HG02973 (cell line): ENCODE results near the gene NFE2.

Source experiments
- ATAC-seq: cut with Tn5 transposase; IDR thresholded peaks from one replicate; pipeline ENCODE4 v1.9.1; 2021; ENCODE audit warnings: moderate library complexity; ENCODE audit not compliant: unreplicated experiment

The NFE2 gene

DNA sequence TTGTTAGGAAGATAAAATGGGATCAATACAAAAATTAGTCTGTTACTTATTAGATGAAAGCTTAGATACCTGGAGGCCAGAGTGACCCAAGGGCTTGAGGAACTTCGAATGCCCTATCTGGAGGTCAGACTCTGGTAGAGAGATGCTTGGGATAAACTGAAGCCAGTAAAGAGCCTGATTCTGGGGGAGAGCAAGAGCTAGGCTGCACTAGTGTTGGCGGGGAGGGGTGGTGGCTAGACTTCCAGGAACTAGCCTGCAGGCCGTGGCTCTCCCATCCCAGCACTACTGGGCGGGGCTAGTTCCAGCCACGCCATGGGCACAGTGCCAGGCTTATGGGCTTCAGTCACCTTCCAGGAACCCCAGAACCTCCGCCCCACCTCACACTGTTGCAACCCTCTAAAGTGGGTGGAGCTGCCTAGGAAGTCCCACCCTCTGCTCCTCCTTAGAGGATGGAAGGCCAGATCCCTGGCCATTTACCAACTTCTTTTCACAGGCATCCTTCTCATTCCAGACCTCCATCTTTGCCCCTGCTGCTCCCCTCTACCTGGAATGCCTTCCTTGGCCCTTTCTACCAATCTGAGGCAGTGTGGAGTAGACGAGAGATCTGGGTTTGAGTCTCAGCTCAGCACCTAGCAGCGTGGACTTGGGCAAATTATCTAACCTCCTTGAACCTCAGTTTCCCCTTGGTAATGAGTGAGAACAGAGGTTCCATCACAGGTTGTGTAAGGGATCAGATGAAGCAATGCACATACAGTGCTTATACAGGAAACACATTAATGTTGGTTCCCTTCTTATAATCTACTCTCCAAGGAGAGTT lies 6.3 kb upstream of the NFE2 start:
- ATAC-seq = no peak

DNA sequence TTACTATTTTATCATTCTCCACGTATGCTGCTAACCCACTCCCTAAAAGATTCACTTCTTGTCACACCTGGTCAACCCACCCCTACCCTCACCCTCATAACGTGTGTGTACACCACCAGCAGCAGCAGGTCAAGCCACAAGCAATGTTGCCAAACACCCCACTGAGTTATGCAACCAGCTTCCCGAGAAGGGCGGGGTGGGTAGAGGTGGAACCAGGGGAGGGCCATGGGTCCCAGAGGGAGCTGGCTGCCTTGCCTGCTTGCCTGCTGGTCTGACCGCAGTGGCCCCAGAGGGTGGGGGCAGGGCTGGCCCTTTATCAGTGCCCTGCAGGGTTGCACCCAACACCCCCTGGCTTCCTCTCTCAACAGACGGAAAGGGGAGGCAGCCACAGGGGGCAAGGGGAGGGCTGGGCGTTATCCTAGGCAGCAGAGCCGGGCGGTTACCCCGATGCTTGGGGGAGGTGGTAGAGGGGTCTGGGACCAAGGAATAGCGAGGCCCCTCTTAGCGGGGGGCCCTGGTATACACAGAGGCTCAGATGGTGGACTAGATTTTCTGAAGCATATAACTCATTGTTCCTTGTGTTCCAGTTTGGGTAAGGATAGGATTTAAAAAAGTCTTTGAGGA lies 3.5 kb upstream of the NFE2 start:
- no peak for ATAC-seq

DNA sequence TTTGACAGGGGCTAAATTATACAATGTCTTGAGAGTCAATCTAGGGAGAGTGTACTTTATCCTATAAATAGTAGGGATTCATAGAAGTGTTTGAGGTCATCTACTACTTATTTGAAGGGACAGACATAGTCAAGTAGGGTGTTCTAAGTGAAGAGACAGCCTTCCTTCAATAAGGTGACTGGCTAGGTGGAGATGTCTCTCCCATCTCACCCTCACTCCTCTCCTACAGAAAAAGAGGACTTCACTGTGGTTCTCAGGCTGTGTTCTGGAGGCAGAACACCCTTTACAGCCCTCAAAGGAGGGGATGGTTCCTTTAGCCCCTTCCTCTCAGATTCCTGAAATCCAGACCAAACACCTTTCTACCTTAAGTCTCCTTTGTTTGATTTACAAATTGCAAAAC lies 2.8 kb upstream of the NFE2 start:
- ATAC-seq = no peak

DNA sequence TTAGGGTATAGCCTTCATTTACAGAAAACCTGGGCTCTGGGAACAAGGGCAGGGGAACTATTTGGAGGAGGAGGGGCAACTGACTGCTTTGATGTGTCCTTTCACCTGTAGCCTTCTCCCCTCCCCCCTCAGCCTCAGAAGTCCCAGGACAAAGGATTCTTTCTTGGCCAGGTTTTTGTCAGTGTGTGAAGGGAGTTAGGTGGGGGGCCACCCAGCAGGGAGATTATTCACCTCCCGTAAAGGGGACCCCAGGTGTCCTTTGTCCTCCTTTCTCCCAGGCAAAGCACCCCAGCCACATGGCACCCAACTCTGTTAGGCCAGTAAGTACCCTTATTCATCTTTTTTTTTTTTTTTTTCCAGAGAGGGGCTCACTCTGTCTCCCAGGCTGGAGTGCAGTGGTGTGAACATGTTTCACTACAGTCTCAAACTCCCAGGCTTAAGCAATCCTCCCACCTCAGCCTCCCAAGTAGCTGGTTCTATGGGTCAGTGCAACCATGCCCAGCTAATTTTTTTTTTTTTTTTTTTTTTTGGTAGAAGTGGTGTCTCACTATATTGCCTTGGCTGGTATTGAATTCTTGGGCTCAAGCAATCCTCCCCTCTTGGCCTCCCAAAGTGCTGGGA lies 723 bp upstream of the NFE2 start:
- no peak for ATAC-seq

DNA sequence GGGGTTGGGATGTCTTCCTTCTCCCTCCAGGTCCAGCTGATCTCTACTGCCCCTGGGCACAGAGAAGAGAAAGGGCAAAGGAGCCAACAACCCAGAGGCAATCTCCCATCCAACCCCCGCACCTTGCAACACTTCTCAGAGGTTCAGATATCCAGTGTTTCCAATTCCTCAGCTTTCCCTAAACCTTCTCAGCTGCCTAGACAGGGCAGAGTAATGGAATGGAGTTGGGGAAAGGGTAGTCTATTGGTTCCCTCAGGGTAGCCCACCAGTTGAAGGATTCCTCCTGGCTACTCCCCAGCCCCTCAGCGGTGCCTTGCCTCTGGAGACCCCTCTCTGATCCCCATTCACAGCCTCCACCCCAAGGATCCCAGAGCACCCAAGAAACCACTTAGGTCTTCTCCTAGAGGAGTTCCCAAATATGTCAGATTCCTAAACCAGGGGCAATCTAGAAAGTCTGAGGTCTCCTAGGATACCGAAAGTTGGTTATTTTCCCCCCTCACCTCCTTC lies 537 bp downstream of the NFE2 start:
- ATAC-seq = no peak

DNA sequence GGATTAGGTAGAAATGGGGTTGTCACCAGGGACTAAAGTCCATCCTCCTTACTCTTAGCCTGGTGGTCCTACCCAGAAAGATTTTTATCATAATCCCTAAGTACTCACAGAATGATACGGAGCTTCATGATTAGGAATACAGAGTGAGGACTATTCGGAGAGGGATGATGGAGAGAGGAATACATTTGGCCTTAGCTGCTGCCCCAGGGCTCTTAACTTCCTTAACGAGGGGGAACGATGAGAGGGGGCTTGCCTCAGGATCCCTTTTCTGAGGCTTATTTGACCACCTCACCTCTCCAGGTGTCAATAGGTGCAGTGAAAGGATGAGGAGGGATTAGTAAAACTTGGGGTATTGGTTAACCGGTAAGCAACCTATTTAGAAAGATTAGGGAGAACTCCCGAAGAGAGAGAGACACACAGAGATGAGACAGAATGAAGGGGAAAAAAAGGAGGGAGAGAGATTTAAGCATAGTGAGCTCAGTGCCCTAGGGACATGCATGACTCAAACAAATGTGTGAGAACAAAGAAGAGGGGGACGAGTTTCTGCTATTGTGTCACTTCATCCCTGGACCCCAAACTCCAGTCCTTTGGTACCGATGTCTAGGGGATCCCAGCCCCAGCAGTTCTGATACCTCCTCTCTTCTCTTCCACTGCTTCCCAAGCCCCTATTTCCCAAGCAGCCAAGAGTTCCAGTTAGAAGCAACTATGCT lies 1.1 kb downstream of the NFE2 start:
- ATAC-seq = no peak

DNA sequence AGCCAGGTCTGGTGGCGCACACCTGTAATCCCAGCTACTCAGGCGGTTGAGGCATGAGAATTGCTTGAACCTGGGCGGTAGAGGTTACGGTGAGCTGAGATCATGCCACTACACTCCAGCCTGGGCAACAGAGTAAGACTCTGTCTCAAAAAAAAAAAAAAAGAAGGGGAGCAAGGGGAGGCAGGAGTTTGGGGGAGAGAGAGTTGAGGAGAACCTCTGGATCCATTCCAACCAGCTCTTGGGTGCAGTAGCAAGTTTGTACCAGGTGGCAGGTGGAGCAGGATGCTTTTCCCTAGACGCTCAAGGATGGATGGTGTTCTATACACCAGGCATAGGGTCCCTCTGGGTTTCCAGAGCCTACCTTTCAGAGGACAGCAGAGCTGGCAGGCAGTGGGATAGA lies 1.9 kb downstream of the NFE2 start:
- ATAC-seq = no peak

DNA sequence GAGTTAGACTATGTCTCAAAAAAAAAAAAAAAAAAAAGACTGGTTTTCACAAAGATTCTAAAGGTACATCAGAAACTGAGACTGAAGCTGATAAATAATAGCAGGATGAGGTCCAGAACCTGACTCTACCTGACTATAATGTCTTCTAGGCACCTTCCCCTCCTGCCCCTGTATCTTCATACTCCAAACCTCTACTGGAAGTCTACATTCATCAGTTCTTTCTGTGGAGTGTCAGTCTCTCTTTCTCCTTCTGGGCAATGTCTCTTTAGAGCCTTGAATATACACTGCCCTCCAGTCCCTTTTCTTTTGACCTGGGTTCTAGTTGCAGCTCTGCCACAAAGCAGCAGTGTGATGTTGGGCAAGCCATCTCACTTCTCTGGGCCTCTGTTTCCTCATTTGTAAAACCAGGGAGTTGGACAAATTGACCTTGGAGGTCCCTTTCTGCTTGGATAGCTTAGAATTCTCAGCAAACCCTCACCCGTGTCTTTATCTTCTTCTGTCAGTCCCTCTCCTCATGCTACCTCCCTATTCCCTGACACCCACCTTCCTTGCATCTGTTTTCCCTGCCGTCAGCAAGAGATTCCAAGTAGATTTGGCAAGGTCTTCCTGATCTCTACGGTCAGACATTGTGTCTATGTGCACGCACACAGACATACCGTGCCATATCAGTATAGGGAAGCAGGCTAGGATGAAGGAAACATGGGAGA lies 4.3 kb downstream of the NFE2 start:
- ATAC-seq = no peak

DNA sequence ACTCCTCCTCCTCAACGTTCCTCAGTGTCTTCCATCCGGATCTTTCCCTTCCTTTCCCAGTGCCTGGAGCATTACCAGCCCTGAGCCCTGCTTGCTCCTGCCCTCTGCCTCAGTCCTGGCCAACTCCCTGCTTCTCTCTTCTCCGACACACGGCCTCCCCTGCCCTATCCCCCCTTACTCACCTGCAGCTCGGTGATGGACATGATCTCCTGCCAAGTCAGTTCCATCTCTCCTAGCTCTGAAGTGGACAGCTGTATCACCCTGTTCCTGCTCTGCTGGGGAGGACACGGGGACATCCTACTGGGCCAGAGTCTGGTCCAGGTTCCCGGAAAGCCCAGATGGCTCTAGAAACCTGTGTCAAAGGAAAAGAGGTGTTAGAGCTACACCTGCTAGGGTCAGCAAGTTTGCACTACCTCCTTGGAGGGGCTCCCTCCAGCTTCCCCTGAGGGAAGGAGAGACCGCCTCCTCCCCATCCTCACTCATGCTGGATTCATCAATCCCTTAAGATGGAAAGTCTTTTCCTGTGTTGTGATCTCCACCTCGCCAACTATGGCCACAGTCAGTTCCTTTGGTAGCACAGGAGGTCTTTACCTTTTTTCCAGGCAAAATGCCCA lies 5.8 kb downstream of the NFE2 start:
- ATAC-seq = no peak

DNA sequence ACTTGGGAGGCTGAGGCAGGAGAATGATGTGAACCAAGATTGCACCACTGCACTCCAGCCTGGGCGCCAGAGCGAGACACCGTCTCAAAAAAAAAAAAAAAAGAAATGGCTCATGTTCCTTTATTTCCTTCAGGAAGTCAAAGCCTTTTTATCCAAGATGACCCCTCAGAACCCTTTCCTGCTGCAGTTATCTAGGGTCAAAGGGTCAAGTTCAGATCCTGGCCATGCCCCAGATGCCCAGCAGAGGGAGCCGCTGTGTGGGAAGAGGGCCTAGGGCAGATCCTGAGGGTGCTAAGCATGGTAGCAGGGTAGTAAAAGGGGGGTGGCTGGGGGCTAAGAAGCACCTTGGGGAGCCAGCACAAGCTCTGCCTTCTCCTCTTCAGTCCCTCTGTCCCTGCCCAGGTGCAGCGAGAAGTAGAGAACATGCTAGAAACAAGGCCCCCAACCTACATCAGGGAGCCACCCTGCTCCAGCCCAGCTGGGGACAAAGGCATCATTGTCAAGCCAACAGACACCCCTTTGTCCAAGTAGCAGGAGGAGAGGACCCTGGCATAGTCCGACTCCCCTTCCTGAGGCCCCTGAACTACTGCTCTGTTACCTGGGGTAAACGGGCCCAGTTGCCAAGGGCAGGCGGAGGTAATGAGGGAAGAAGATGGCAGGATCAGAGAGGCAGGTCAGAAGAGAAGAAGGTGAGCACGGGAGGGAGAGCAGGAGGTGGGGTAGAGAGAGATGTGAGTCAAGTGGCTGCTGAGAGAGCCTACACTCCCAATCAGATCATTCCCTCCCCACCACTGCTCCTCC lies 6.5 kb downstream of the NFE2 start:
- peak; percentile 49 for ATAC-seq

DNA sequence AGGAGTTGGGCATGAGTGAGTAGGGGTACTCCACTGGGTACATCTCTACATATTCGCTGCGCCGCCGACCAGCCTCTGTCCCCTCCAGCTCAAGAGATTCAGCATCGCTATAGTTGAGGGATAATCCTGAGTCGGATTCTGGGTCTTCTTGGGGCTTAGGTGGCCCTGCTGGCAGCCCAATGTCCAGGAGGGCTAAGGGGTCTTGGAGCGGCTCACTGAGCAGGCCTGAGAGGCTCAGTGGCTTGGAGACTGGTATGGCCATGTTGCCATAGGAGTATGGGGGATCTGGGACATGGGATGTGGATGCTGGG lies 7.9 kb downstream of the NFE2 start:
- ATAC-seq = no peak

DNA sequence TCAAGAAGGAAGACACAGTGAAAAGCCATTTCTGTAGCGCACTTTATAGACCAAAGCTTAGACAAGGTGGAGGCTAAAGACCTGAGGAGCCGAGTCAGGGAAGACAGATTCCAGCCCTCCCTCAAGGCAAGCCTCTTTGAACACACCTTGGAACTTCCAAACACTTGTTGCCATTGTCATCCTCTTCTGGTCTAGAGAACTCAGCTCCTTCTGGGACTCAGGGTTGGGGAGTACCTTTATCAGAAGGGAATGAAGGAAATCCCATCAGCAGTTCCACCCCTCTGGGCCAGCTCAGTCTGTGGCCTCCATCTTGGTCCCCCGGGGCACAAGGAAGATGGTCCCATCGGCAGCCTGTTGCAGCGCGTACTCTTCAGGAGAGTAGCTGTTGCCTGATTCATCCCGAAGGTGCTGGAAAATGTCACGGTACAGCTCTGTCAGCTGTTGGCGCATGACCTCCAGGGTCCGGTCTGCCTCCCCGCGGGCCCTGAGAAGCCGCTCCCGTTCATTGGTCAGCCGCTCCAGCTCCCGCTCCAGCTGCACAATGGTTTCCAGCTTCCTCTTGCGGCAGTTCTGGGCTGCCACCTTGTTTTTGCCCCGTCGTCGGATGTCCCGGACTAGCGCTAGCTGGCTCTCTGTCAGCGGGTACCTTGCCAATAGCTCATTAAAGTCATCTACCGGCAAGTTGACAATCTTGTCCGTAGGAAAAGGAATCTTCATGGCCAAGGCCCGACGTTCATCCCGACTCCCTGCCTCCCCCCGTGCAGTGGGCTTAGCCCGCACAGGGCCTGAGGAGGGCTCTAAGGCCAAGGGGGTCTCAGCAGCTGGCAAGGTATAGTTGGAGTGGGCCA lies 8.5 kb downstream of the NFE2 start:
- ATAC-seq = no peak

DNA sequence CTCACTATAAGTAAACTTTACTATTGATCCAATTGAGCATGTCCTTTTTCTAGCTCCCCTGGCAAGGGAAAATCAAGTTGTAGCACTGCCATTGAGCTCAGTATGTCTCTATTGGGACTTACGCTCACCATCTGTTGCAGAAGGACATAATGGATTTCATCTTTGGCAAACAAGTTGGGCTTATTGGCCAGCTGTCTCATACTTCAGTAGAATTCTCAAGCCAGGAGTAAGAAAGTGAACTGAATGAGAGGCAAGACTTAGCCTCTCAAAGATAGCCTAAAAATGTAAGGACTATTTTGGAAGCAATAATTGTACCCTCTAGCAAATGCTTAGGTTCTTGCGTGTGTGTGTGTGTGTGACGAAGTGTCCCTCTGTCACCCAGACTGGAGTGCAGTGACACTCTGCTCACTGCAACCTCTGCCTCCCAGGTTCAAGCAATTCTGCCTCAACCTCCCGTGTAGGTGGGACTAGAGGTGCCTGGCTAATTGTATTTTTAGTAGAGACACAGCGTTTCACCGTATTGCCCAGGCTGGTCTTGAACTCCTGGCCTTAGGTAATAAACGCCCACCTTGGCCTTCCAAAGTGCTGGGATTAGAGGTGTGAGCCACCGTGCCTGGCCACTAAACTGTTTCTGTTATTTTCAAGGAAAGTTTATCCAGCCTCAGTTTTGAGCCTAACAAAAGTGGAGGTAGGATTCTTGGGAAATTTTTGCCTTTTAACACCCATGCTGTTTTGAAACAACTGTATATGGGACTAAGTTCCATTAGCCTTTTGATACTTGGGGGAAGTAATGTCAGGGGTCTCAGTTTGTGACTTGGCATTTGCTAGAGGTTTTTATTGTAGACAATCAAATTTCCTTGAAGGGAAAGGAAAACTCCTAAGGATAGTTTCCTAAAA lies 13.3 kb downstream of the NFE2 start:
- ATAC-seq = no peak

DNA sequence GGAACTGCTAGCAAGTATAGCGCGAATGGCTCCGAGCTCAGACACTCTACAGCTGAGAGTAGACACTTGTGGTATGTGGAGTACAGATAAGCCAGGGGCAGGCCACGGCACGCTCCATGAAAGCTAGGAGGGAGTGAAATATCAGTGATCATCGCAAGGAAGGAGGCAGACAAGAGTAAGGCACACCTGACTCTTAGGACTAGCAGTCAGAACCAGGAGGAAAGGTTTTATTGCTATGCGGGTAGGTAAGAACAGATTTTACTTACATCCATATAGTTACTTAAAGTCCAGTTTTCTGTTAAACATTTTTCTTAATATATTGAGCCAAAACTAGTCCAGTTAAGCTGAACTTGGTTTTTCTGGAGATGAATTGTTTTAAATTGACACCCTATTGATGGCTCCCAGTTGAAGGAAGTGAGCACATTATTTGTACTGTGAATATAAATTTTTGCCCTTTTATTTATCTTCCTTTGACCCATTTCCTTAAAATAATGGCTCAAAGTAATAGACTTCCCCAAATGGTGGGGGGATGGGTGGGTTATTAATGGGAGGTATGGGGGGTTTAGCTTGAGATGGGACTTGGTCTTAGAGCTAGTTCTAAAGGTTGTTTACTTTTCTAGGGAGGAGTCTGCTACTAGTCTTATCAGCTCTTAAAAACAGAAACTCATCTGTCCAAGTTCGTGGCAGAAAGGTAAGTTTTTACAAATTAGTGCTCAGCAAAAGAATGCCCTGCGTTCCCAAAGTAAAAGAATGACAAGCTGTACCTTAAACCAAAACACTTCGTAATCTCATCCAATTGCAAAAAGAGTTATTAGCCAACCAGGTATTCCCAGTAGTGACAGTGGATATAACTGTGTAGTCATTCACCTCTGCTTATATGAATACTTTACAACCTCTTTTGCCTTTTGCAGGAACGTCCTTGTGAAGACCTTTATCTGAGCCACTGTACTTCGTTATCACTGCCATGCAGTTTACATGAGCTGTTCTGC lies 14.5 kb downstream of the NFE2 start:
- no peak for ATAC-seq

DNA sequence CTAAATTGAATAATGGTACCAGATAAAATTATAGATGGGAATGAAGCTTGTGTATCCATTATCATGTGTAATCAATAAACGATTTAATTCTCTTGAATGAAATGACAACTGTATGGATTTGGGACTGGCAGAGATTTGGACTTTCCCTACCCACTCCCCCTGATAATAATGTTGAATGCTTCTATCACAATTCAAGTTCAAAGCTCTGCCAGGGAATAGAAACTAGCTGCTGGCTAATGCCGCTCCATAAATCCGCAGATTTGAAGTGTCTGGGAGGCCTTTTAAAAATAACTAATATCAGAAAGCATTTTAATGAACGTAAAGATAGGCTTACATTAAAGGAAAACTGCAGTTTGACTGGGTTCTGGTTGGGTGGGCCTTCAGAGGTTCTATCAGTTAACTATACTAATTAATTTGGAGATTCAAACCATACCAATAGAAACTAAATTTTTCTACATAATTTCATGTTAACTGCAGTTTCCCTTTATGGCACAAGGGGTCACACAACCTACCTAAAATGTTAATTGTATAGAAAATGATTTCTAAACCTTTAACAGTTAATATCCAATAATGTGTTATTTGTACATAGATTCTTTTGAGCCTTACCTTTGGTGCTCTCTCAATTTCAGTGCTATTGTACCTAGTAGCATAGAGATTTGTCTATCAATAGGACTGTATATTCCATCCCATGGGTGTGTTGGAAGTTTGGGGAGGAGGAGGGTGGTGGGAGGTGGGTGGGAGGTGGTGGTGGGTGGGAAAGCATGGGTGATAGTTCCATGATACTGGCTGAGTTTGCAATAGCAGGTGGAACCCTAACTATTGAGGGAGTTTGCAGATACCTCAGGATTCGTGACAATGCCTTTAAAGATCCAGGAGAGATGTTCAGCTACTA lies 15.4 kb downstream of the NFE2 start:
- no peak for ATAC-seq
